ENCODE data around the gene SBNO2.
A peak's percentile ranks its signal among the peaks of the same experiment; 100 is the strongest.

SBNO2 gene

DNA sequence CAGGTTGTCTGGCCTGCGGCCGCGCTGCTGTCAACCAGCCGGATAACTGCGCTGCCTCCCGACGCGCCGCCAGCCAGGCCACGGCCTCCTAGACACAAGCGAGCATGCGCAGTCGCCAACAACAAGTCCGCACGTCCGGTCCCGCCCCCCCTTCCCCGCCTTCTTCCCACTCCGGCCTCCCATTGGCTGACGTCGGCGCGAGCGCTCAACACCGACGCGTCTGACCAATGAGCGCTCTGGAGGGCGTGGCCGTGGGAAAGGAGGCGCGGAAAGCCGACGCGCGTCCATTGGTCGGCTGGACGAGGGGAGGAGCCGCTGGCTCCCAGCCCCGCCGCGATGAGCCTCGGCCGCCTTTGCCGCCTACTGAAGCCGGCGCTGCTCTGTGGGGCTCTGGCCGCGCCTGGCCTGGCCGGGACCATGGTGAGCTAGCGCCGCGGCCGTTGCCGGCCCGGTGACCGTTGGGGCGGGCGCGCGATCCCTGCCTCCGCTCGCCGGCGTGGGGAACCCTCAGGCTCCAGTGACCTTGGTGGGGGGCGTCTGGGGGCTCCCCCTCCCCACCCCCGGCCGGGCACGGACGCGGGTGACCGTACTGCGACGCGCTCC is 70.3 kb downstream of the SBNO2 start, which contains the start of gene GPX4:
Gene GPX4 (plus strand): TSS at position 287 of the 603 bp plus-strand sequence. CDS start 50 bp downstream, at position 337.
- DNase-seq, result peak; percentile 99

DNA sequence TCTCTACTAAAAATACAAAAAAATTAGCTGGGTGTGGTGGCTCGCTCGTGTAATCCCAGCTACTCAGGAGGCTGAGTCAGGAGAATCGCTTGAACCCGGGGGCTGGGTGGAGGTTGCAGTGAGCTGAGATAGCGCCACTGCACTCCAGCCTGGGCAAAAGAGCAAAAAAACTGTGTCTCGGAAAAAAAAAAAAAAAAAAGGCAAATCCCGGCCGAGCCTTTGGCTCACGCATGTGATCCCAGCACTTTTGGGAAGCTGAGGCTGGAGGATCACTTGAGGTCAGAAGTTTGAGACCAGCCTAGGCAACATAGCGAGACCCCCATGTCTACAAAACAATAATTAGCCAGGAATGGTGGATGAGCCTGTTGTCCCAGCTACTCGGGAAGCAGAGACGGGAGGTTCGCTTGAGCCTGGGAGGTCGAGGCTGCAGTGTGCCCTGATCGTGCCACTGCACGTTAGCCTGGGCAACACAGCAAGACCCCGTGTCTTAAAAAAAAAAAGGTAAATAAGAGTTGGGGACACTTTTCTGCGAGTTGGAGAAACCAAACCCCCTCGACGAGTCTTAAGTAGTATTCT is 70.8 kb downstream of the SBNO2 start:
- DNase-seq, result no peak

DNA sequence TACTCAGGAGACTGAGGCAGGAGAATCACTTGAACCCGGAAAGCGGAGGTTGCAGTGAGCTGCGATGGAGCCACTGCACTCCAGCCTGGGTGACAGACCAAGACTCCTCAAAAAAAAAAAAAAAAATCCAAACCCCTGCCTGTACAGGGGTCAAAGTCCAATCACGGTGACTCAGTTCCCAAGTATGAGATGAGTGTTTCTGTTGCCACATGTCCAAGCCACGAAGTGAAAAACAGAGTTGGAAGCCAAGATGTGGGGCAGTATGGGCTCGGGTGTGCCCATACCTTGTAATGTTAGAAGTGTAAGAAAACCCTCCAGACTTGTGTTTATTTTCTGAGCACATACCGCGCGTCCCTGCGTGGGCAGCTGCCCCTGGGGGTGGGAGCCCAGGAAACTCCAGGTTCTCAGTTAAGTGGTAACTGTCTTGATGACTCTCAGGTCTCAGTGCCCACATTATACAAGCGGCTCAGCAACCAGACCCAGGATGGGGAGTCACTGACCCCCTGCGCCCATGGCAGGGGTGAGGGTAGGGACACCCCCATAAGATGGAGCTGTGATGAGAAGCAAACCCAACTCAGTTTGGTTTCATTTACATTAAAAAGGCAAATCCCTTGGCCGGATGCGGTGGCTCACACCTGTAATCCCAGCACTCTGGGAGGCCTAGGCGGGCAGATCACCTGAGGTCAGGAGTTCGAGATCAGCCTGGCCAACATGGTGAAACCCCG is 71.5 kb downstream of the SBNO2 start:
- DNase-seq, result no peak

DNA sequence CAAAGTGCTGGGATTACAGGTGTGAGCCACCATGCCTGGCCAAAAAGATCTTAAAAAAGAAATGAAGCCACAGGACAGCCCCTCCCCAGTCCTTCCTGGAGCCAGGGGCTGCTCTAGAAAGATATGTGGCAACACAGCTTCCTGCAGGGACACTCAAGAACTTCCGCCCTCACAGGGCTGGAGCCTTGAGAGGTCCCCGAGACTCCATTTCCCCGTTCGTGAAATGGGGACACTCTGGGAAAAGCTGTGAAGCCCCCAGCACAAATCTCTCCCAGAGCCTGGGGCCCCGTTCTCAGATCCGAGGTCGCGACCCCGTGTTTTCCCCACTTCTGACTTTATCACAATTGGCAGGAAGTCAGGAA is 72.8 kb downstream of the SBNO2 start:
- no peak for DNase-seq

DNA sequence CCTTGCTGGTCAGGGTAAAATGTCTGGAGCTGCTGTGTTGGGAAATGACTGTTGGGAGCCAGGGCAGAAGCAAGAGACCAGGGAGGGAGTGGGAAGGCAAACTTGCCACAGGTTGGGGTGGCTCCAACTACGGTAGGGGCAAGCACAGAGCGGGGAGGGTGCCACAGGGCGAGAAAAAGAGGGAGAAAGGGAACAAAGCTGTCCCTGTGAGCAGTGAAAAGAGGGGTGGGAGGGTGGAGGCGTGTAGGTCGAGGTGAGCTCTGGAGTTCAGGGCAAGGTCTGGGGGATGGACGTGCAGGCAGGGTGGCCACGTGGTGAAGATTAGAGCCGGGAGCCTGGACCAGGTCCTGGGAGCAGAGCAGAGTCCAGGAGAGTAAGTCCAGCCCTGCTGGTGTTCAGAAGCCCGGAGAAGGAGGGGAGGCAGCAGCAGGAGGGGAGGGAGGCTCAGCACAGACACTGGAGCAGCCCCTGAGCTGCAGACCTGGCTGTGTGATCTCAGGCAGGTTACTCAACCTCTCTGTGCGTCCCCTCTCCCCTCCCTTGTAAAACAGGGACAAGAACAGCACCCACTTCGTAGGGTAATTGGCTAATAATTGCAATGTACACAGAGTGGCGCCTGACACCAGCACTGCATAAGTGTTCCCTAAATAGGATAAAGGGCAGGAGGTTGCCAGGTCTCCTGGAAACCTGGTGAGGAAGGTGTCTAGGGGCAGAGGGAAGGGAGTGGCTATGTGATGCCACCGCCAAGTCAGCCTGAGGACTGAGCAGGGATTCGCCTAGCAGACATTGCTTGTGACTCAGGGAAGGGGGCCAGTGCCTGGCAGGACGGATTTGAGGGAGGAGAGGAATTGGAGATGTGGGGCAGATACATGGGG is 75.7 kb downstream of the SBNO2 start:
- no peak for DNase-seq

DNA sequence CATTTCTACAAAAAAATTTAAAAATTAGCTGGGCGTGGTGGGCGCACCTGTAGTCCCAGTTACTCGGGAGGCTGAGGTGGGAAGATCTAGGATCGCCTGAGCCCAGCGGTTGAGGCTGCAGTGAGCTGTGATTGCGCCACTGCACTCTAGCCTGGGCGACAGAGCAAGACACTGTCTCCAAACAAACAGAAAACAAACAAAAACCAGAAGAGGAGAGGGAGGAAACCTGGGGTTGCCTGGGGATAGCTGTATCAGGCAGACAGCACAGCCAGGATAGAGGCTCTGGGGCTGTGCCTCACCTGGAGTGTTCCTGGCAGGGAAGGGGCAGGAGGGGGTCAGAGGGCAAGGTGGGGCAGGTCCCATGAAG is 76.3 kb downstream of the SBNO2 start:
- no peak for DNase-seq

DNA sequence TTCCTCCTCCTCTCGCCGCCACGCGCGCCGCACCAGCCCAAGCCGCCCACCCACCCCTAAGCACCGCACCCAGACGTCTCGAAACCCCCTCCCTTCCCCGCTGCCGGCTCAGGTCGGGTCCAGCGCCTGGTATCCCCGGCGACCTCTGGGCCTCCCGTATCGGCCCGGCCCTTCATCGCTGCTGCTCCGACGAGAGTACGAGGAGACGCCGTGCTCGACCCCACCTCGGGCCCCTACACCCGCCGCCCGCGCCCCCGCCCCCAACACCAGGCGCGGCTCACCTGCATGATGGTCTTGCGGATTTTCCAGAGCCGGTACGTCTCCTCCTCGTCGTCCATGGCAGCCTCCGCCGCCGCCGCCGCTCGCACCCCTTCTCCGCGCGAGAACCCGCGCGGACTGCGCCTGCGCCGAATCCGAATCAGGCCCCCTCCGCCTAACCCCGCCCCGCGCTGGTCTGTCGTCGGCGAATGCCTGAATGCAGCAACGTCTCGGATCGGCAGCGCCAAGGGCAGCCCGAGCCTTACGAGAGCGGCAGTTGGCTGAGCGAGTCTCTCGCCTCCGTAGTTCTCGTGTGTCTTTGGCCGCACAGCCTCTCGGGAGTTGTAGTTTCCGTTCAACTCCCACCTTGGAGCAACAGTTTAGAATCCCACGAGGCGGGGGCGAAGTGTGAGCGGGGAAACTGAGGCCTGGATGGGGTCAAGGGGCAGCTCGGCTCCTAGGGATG is 78.9 kb downstream of the SBNO2 start, which contains the start of gene POLR2E:
Gene POLR2E (minus strand): TSS at position 398 of the 724 bp plus-strand sequence. CDS start 60 bp downstream, at position 338.
- DNase-seq, result peak; percentile 96

DNA sequence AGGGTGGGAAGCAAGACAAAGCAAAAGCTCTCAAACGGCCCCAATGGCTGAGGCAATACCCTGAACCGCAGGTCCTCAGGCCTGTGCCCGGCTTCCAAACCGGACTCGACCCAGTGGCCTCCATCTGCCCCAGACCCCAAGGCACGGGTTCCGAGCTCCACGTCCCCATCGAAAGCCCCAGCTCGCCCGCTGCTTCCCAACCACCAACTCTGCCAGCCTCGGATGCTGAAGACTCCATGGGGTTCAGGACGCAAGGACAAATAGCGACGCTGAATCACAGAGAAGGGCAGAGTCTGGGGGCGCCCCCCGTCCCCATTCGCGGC is 79.5 kb downstream of the SBNO2 start:
- DNase-seq, result no peak

DNA sequence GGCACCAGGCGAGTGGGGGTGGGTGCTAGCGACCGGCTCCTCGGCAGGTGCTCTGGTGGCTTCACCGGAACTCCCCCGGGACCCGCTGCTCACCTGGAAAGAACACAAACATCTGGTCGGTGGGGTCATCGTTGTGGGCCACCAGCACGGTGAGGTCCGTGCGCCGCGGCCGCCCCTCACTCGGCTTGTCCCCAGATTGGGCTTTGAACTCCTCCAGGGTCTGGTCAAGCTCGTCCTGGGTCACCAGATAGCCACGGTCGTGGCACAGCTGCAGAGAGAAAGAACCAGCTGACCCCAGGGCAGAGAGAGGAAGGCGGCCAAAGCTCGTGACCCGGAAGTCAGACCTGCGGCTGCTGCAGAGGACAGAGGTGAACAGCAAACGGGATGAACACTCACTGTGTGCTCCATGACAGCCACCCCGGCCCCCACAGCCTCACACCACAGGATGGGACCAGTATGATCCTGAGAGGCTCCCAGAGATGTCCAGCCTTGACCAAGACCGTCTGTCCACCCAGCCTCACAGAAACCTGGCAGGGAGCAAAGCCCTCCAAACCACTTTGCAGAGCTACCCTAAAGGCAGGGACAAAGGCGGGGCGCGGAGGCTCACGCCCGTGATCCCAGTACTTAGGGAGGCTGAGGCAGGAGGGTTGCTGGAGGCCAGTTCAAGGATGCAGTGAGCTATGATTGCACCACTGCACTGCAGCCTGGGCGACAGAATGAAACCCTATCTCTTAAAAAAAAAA is 80.1 kb downstream of the SBNO2 start:
- no peak for DNase-seq

DNA sequence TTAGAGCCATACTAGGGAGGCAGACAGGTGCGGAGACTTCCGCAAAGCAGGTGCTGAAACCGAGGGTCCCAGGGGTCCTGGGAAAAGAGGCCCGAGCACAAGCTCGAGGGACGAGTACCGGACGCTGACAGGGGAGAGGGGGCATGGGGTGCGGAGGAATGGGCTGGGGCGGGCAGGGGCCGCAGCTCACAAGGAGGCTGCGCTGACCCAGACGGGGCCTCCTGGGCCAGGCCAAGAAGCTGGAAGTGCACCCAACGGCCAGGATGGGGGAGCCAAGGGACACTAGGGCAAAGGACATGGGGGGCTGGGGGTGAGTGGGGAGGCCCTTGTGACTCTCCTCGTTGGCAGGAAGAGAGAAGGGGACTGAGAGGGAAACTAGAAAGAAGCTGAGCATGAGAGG is 80.7 kb downstream of the SBNO2 start:
- DNase-seq, result no peak

DNA sequence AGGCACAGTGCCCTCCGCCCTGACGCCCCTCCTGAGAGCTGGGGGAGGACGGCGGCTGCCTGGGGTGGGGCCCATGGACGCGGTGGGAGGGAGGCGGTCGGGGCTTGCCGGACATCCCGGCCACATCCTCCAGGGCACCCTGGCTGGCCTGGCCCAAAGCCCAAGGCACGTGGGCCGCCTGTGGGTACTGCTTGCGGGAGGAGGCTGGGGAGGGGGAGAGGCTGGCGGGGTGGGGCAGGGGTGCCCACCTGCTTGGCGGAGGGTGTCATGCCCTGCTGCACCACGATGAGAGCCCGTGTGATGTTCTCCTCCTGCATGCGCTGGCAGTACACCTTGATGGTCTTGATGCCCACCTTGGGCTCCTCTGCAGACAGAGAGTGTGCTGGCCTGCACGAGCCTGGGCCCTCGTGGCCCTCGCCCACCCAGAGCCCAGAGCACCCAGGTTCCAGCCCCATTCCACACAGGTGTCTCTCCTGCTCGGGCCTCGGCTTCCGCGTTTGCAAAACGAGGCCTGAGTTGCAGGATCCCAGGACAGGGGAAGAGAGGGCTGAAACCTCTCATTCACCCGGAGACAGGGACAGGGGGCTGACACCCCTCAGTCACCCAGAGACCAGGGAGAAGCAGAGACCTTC is 82.4 kb downstream of the SBNO2 start:
- no peak for DNase-seq

DNA sequence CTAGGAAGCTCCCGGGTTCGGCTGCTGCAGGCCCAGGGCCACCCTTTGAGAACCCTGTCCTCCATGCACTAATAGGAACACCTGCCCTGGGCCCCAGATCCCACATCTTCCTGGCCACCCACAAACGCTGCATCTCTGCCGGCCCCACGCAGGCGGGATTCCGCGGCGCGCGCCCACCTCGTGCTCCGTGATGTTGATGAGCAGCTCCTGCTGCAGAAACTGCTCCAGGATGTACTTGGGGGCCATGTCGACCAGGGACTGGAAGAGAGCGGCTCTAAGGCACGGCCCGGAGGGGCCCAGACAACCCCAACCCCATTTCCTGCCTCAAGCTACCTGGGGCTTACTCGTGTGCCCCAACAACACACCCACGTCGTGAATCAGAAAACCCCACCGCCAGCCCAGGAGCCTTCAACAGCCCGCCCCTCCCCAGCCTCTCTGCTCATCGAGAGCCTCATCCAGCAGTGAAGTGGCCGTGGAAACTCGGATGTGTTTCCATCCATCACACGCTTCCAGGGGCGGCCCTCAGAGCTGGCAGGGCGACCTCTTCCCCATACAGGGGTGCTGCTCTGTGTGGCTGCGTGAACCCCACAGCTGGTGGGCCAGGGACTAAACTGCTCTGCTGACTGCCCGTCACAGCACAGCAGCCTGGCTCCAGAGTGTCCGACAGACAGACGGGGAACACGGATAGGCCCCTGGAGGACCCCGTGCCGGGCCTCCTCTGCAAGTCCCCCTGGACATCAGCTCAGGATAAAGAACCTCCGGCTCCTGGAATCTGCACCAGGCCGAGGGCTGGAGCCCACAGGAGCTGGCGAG is 83.1 kb downstream of the SBNO2 start:
- no peak for DNase-seq

DNA sequence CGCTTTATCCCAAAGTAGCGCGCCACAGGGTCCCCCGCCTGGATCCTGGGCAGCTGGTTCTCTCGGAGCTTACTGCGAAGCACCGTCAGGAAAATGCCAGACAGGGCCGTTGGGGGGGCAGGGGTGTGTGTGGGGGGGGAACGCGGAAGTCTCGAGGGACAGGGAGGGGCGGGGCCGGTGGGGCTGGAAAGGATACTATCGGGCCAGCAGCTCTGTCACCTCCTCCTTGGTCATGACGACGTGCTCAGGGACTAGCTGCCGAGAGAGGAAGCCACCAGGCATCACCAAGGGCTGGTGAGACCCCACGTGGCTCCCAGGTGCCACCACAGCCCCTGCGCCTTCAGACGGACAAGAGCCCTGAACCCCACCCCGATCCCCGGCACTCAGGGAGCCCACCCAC is 84.2 kb downstream of the SBNO2 start:
- no peak for DNase-seq

DNA sequence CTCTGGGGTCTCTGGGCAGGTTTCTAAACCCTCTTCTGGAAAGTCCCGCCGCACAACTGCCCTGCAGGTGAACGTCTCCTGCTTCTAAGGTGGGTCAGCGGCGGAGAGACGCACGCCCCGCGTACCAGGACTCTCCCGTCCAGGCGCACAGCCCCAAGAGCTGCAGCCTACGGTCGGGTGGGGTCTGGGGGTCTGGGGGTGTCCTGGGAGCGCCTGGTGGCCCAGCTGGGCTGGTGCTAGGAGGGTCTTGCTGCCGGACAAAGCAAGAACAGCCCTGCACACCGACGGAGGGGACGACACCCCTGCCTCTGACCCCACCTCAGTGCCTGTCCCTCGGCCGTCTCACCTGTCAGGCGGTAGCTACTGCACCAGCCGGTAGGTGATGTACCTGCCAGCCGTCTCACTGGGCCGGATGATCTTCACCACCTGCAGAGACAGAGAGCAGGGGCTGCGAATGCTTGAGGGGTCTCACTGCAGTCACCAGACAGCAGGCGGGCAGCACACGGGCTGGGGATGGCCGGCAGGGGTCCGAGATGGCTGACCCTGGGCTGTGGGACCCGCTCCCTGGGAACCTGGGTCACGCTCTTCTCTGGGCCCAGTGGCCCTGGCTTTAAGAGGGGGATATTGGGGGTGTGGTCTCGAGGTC is 84.8 kb downstream of the SBNO2 start:
- no peak for DNase-seq

DNA sequence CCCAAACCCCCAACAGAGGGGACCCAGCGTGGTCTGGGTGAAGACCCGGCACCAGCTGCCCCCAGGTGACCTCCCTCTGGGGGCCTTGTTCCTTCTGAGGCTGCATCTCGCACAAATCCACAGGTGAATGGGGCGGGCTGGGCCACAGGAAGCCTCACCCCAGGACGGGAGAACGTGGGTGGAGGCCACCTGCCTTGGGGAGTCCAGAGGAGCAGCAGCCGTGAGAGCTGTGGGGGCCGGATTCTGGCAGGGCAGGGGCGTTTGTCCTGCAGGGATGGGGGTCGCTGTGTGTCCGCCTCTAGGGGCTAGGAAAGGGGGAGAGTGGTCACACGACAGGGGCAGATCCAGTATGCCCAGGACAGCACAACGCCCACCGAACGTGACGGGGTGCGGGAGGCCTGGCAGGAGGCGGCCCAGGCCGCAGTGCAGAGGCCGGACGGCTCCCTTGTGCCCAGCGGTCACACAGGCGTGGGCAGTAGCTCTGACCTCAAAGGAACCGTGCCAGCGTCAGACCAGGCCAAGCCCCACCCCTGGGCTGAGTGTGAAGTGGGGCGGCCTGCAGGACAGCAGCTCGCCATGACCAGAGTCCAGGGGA is 85.6 kb downstream of the SBNO2 start:
- no peak for DNase-seq

DNA sequence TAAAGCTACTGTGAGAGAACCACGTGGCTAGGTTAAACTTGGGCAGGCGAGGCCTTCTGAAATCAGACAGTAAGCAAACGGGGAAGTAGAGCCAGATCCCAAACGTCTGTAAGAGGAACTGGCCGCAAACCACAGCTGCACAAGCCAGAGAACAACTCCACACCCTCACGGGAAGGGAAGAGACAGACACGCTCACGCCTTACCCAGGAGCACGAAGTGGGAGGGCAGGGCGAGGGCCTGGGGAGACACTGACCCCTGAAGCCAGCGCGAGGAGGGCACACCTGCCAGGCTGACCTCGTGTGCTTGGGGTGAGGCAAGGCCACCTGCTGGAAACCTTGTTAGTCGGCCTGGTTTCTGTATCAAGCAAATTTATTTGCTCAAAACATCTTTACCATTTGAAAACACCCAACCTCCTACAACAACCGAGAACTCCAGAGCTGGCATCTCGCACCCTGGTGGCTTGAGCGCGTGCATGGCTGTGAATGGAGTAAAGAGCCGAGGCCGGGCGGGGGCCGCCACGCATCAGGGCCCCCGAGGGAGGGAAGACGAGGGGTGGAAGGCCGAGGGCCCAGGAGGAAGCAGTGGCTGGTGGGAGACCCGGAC is 86.2 kb downstream of the SBNO2 start:
- DNase-seq, result no peak

DNA sequence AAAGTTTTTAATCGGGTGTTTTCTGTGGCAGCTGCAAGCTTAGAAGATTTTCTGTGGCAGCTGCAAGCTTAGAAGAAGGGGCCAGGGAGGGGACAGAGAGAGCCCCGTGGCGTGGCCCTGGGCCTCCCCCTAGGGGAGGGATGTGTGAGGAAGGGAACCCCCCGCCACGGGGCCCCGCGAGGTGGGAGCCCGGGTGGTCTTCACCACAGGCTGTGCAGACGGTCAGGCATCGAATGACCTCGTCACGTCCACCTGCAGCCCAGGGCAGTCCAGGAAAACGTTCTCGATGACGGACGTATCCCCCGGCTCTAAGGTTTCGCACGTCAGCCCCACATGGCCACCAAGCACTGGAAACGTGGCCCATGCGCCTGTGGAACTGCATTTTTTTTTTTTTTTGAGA is 87.5 kb downstream of the SBNO2 start:
- DNase-seq, result no peak

DNA sequence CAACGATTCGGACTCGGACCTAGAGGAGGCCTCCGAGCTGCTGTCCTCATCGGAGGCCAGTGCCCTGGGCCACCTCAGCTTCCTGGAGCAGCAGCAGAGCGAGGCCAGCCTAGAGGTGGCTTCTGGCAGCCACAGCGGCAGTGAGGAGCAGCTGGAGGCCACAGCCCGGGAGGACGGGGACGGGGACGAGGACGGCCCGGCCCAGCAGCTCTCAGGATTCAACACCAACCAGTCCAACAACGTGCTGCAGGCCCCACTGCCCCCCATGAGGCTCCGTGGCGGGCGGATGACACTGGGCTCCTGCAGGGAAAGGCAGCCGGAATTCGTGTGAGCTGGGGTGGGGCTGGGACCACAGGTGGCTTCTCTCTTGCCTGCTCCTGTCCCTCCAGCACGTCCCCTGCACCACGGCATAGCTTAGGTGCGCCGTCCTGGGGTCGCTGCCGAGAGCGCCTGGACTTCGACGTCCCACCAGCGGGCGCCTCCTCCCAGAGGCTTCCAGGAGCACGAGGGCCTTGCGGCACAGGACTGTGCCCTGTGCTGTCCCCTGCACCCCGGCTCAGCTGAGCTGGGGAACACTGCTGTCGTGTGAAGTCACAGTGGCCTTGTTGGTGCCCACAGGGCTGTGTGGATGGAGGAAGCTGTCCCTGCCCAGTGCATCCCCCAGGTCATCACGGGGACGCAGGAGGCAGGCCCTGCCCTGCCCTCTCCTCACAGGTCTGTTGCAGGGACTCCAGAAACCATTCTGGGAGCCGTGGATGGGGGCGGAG is 88.2 kb downstream of the SBNO2 start:
- no peak for DNase-seq
